Measurements from ENCODE around the gene DAPK2.

DAPK2 gene

DNA sequence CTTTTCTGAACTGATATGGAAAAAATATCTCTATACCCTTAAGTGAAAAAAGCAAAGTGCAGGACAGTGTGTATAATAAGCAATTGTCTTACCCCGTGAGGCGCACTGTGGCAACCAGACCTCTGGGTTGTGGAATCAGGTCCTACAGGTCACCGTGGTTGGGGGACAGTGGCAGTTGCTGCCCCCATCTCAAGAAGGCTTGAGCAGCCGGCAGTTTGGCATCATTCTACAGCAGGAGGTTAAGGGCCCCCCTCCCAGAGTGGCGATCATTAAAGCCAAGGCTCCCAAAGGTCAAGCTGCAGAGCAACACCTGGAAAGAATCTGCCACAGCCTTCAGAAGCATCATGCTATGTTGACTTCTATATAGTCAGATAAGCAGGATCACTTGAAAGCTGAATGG is 156.5 kb downstream of the DAPK2 start:
- no peak for DNase-seq

DNA sequence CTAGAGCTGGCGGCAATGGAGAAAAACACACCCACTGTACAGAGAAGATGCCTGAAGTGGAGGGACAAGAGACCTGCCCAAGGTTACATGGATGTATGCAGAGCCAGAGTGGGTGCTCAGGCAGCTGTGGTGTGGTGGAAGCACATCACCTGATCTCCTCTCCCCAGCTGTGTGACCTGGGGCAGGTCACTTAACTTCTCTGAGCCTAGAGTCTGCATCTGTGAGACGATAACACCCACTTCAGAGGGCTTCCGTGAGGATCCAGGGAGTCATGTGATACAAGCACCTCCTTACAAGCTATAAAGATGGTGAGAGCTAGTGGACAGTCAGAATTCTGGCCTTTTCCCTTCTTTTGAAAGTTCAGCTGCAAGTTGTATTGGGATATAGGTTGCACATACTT is 157.5 kb downstream of the DAPK2 start:
- DNase-seq = no peak

DNA sequence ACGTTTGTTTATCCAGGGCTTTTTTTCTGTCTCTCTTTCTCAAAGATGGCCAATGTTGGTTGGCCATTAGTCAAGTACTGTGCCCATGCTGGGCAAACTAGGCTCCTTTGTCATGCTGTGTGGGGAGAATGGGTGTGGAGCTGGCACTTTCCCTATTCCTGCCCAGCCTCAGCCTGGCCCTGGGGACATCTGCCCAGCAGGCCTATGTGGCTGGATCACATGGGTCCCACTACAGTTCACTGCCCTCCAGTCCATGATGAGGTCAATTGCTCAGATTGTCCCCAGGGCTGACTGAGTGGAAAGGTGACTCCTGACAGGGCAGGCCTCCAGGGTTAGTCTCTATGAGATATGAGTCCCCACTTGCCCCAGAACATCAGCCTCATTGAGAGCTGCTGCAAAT is 158.1 kb downstream of the DAPK2 start:
- no peak for DNase-seq

DNA sequence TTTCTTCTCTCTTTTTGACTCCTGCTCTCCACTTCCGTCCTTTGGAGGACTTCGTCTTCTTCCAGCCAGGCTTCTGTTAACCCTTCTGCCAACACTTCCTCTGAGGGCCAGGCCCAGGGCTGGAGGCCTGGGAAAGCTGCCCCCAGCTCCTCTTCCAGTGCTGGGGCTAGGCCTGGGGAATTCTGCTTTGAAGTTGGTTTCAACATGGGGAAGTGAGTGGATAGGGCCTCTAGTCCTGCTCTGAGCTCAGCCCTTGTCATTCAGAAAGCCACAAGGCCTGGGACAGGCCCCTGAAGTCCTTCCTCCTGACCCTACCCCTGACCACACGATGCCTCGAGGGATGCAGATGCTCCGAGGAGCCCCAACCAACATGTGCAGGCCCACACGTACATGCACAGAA is 158.7 kb downstream of the DAPK2 start:
- DNase-seq = no peak

DNA sequence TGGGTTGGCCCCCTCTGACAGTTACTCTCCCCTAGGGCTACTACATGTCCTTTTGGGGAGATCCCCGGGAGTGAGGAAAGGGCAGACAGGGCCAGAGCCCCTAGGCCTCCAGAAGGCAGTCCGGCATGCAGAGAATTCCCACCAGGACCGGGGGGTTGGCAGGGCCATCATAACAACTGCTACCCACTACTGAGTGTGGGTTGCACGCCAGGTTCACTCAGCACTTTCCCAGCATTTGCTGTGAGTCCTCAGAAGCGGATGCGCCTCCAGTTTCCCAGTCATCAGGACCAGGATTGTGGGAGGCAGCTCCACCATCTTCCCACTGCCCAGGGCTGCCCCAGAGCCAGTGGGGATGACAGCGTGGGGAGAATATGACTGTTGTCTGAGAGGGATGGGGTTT is 161.3 kb downstream of the DAPK2 start:
- DNase-seq = no peak

DNA sequence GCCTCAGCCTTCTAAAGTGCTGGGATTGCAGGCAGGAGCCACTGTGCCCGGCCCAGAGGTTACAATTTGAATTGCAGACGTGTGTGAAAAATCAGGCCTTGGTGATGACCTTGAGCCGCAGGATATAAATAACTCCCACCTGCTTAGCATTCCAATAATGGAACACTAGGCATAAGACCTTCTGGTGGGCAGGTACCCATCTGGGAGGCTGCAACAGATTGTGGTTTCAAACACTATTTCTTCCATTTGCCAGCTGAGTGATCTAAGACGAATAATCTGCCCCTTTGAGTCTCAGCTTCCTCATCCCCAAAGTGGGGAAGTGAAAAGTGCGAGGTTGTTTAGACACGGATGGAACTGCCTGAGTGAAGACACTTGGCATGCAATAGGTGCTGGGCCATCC is 164.9 kb downstream of the DAPK2 start:
- DNase-seq = no peak

DNA sequence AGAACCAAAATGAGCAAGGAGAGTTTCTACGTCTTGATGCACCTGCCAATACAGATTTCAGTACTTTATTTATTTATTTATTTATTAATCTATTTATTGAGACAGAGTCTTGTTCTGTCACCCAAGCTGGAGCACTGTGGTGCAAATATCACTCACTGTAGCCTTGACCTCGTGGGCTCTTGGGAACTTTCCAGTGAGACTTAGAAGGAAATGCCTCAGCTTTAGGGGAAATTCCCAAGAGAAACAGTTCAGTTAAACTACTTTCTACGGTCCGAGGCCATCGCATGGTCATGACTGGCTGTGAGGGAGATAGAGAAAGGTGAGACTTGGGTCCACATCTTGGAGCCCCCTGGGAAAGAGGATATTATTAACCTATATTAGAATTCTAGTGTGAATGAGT is 165.5 kb downstream of the DAPK2 start:
- DNase-seq = no peak

DNA sequence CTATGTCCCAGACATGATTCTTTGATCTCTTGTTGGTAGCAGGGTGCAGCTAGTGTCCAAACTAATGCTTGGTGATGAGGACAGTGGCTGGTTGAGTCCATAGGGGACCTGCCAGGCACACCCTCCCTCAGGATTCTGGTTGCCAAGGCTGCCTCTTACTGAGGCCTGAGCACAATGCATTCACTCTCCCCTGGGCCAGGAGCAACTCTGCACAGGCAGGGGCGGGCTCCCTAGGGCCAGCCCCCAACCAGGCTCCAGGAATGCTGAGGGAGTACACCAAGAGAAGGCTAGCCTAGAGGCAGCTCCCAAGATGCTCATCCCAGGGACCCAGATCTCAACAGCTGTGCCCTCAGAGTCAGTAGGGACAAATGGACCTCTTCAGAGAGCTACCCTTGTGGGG is 166.3 kb downstream of the DAPK2 start:
- DNase-seq = no peak

DNA sequence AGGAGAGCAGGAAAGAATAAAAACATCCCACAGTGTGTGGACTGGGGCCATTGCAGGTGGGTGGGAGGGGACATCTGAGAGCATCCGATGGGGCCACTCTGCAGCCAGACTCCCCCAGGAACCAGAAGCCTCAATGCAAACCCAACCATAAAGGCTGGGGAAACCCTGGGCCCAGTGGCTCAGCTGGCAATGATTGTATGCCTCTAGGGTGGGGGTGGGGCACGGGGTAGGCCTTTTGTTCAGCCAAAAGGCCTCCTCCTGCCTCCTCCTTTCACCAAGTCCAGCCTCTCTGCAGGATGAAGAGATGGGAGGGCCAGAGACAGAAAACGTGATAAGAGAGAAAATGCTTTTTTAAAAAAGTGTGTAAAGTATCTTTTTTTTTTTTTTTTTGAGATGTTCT is 167.1 kb downstream of the DAPK2 start:
- no peak for DNase-seq

DNA sequence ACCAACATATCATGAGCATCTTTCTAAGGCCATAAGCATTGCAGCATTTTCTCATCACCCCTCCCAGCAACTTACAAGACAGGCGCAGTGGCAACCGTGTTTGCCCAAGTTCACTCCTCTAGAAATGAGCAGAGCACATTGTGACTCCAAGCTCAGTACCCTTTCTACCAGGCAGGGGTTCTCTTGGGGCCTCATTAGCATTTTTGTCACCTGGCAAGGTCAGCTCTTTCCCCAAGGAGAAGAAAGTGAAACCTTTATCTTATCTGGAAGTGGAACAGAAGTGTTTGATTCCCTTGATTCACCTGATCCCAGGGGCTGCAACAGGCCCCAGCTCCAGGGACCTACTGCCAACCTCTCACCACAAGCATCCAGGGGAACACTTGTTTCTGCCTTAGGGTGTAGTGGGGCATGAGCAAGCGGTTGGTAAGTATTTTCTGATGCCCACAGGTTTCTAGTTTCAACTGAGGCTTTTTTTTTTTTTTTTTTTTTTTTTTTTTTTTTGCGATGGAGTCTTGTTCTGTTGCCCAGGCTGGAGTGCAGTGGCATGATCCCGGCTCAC is 168.5 kb downstream of the DAPK2 start:
- no peak for DNase-seq

DNA sequence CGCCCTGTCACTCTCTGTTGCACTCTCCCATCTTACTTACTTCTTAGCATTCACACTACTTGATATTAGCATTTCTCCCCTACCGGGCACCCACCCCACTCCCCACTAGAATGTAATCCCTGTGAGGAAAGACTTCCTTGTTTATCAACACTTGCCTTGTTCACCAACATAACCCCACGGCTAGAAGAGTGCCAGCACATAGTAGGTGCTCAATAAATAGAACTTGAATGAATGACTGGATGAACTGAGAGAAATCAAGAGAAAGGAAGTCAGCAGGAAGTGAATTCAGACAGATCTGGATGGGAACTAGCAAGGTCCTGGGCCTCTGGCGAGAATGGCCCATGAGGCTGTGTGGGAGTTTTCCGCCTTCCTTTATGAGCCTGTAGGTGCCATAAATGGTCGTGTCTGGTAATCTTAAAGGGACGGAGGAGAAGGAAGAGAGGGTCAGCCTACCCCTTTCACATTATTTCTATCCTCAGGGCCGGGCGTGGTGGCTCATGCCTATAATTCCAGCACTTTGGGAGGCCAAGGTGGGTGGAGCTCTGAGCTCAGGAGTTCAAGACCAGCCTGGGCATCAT is 170.1 kb downstream of the DAPK2 start:
- DNase-seq = no peak

DNA sequence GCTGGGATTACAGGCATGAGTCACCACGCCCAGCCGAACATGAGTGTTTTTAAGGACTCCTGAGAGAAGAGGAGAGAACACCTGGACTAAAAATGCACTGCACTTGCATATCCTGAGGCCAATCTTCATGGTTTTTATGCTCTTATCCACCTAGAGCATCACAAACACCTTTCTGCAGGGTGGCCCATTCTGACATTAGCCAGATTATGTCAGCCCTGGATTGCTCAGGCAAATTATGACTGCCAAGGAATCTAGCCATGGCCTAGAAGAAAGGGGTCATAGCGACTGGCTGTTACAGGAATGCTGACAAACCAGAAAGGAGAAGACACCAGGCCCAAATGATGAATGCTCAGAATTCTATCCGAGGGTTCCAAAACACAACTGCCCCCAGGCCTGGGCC is 171.7 kb downstream of the DAPK2 start:
- no peak for DNase-seq

DNA sequence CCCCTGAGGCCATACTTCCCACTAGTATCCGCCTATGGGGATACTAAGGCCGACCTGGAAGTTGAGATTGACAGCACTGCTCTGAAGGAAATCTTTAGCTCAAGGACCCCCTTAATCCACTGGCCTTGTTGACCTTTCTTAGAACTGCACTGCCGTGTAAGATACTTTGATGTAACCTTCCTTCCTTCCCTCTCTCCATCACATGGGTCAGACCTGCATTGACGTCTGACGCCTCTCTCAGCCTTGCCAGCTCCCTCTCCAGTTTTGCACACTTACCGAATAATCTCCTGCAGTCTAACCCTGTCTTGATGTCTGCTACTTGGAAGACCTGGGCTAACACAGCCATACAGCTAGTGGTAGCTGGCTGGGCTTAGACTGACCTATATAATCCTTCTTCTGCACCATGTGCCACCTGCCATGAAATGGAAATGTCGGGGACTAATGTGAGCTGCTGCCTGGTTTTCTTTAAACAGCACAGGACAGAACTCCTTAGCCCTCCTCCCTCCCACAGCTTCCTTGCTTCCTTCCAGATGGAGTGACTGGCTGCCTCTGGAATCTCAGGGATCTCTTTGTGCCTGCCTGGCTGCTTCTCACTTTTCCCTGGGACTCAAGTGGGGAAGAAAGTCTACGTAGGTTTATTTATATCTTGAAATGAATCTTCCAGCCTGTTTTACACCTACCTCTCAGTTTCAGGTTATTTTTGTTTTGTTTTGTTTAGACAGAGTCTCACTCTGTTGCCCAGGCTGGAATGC is 173.3 kb downstream of the DAPK2 start:
- no peak for DNase-seq

DNA sequence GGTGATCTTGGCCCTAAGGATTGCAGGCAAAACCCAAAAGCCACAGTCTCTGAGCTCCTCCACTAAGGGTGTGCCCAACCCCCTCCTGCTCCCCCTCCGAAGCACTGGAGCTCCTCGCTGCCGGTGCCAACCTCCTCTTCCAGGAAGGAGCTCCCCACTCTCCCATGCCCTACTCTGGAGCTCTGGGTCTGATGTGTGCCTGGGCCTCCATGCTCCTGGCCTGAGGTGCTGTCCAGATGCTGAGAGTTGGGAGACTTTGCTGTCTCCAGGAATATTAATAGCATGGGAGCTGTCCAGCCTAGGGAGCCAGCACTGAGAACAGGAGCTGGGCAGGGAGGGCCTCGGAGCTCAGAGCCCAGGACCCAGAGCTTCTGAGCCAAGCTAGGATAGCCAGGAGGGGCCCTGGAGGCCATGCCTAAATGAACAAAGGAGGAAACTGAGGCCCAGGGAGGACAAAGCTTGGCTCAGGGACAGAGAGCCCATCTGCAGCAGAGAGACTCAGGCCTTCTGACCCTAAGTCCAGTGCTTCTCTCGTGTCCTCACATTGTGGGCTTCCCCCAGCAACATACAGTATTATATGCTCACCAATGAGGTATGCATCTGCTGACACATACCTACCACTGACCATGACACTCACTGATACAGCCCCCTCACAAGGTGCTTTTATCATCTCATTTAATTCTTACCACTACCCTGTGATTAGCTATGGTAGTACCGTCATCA is 175.6 kb downstream of the DAPK2 start:
- no peak for DNase-seq

DNA sequence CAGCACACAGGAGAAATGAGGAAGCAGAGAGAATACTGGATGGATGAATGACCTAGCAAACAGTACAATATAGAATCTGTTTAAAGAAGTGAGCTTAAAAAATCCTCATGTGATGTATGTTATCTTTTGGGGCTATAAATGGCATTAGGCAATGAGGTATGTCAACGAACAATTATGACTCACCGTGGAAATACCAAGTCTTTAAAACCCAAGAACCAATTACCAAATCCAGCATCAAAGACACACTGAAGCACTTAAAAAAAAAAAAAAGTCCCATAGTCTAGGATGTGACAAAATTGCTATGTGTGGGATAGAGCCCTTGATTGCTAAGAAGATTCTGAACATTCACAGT is 176.3 kb downstream of the DAPK2 start:
- no peak for DNase-seq

DNA sequence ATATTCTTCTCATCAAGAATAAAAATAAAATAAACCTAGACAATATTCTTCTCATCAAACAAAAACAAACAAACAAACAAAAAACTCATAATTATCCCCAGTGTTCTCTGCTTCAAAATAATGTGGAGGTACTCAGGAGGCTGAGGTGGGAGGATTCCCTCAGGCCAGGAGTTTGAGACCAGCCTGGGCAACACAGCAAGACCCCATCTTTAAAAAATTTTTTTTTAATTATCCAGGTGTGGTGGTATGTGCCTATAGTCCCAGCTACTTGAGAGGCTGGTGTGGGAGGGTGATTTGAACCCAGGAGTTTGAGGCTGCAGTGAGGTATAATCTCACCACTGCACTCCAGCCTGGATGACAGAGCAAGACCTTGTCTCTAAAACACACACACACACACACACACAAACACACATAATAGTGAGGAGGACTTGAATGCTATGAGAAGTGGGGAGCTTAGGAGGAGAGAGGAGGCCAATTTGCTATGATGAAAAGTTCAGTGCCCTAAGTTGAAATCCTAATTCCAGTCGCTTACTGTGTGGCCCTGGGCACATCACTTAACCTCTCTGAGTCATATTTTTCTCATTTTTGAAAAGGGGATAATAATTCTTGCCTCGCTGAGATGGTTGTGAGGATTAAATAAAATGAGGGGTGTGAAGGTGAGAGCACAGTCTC is 176.8 kb downstream of the DAPK2 start:
- no peak for DNase-seq

DNA sequence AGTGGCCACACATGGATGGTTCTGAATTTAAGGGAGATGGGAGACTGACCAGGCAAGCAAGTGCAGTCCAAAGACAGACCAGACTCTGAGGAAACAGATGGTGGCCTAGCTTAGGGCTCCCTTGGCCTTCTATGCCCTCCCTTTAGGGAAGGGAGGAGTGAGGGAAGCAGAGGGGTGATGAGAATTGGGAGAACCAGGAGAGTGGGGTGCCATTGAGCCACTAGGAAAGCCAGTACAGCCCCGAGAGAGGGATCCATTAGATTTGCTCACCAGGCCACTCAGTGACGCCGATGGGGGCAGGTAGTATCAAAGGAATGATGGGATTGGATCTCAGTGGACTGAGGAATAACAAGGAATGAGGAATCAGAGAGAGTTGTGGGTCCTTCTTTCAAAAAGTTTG is 182.1 kb downstream of the DAPK2 start:
- DNase-seq = no peak

DNA sequence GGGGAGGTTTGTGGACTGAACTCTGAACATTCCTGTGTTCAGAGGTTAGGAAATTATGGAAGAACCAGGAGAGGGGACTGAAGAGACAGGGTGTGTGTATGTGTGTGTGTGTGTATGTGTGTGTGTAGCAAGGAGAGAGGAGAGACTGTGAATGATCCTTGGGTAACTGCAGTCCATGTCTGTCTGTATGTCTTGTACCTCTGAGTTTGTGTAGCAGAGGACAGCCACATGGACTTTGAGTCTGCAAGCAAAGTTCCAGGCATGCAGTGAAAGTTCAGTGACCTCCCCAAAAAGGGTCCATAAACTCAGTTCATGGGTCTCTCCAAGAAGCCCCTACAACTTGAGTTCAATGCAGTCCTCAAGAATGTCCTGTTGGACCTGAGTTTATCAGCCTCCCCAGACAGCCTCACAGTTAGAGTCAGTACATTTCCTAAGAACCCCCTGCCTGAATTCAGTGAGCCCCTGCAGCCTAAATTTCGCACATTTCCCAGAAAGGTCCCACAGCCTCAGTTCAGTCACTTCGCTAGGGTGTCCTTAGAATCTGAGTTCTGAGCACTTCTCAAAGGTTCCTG is 184.3 kb downstream of the DAPK2 start:
- DNase-seq = no peak

DNA sequence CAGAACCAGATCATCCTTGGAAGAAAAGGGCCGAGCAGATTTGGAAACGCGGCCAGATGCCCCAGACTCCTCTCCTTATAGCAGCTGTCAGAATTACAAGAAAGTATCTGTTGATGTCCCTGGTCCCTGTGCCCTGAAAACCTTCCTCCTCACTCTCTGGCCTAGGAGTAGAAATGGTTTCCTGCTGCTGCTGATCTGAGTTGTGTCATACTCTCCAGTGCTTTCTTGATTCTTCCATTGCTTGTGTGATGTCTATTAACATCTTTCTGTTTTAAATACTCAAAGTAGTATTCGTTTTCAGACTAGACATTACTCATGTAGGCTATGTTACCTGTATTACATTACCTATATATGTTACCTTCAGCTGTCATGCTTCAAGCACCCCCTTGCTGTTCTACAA is 185.7 kb downstream of the DAPK2 start:
- DNase-seq = no peak

DNA sequence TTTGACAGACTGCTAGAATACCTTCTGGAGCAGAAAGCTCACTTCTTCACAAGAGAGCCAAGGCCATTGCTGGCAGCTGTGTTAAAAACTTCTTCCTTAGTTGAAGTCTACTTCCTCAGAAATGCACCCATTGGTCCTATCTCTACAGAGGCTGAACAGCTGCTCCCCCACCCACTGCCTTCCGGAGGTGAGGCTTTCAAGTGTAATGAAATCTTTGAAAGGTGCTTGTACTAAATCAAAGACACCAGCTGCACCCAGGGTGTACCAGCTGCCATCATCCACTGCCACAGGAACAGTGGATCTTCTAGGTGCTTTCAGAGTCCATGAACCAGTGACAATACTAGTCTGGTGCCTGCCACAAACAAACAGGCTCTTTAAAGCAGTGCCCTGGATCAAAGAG is 186.1 kb downstream of the DAPK2 start:
- no peak for DNase-seq

DNA sequence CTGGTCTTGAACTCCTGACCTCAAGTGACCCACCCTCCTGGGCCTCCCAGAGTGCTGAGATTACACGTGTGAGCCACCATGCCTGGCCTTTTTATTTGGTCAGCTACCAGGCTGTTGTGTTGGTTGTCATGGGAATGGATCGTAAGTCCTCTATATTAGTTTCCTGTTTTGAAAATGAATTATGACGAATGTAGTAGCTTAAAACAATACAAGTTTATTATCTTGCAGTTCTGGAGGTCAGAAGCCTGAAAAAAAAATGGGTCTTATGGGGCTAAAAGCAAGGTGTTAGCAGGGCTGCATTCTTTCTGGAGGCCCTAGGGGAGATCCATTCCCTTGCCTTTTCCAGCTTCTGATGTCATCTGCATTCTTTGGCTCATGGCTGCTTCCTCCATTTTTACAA is 187.4 kb downstream of the DAPK2 start:
- no peak for DNase-seq

DNA sequence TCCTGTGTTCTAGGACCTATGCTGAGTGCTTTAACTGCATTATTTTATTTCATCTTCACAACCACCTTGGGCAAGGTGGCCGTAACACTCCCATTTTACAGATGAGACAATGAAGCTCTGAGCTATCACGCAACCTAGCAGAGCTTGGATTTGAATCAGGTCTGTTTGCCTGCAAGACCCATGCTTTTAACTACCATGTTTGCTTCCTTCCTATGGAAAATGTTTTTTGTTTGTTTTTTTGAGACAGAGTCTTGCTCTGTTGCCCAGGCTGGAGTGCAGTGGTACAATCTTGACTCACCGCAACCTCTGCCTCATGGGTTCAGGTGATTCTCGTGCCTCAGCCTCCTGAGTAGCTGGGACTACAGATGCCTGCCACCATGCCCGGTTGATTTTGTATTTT is 187.8 kb downstream of the DAPK2 start:
- no peak for DNase-seq

DNA sequence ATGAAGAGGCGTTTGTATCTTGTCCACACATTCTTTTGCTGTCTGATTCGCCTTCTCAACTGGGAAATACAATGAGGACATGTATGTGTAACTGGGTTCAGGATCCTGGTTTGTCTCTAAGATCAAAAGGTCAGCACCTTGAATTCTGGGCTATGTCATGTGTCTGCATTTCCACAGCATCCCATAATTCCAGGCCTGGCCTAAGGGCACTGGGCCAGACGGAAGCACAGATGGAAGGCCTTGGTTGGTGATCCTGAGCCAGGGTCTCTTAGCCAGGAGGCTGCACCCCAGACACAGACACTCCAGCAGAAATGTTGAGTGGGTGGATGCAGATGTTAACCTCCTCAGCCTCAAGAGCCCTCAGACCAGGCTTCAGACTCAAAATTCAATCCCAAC is 188.8 kb downstream of the DAPK2 start:
- DNase-seq = no peak

All from NCI-H2081 treated with DMSO at 0.1 percent for 48 hours (cell line).